ENCODE data around the gene KCTD7. TPM values are rescaled to one million over a fixed set of nuclear protein-coding genes. Genes with fewer than 3 reads are reported as not detected.
A peak's percentile ranks its signal among the peaks of the same experiment; 100 is the strongest.
"Not testable (repeated sequence)": the region's sequence is repeated elsewhere in the genome, so short reads cannot be mapped to it uniquely, and the experiment has no call there.

The KCTD7 gene
- total and polyA plus RNA-seq, 10 of the 15 experiments (the other 5 are each of a cell fraction or from before 2014, with no cell fraction given): 1.6 to 18.0 (median 9.4) TPM

- SMC1A ChIA-PET (ENCODE audit: uncharacterized antibody, unreplicated experiment); H3K9ac ChIP-seq (ENCODE audit: control insufficient read depth, insufficient read depth, low read length); RAD21 ChIA-PET (ENCODE audit: unreplicated experiment); CTCF ChIA-PET; in situ Hi-C loops (cut with MboI); H4K20me1 ChIP-seq (ENCODE audit: control insufficient read depth, insufficient read depth); DNase-seq (ENCODE audit: low read depth, low spot score); FAIRE-seq; H3K27ac ChIP-seq (ENCODE audit: control insufficient read depth, insufficient read depth); H3K9me3 ChIP-seq (replicated peaks; ENCODE audit: control insufficient read depth, insufficient read depth, low read length); H3K4me2 ChIP-seq (ENCODE audit: control insufficient read depth, insufficient read depth); BruUV-seq (replicated peaks); H3K4me1 ChIP-seq (ENCODE audit: control insufficient read depth, insufficient read depth, low read length); H3K4me3 ChIP-seq; H3K27me3 ChIP-seq (replicated peaks in 1 of 2; ENCODE audit: control insufficient read depth in 2 of 2, insufficient read depth in 2 of 2, low read length in 1 of 2); ATAC-seq; H3K36me3 ChIP-seq (ENCODE audit: control insufficient read depth in 2 of 2, insufficient read depth in 2 of 2, low read length in 1 of 2); H2AFZ ChIP-seq (ENCODE audit: control insufficient read depth, low read depth, low read length): not testable (repeated sequence)
- POLR2A ChIA-PET: interaction anchor here (1.5 kb wide), 1 partner anchor 24 kb away, joined by 7 read pairs; no protein-coding TSS in a partner anchor
- WGBS (ENCODE audit: insufficient coverage, insufficient replicate concordance, low lambda C conversion rate, missing lambda C conversion rate): 96% methylated on average over 6 of the region's 6 CpGs
- H3K79me2 ChIP-seq (ENCODE audit: control insufficient read depth, insufficient read depth, low read length): peaks cover 25% of the 10 kb centered on the region
- intact Hi-C loops (cut with micrococcal nuclease; ENCODE audit: unreplicated experiment): loop anchor here (10.0 kb wide), 2 partner anchors 94 to 194 kb away; partner anchors contain the start of gene RABGEF1
These were observed 22.3 kb downstream of the KCTD7 start for GRCh38 chr7:66651026-66651425.

- ATAC-seq; H3K9me3 ChIP-seq (replicated peaks; ENCODE audit: control insufficient read depth, insufficient read depth, low read length); FAIRE-seq; H3K4me1 ChIP-seq (ENCODE audit: control insufficient read depth, insufficient read depth, low read length); H3K36me3 ChIP-seq (ENCODE audit: control insufficient read depth in 2 of 2, insufficient read depth in 2 of 2, low read length in 1 of 2); H3K27me3 ChIP-seq (replicated peaks in 1 of 2; ENCODE audit: control insufficient read depth in 2 of 2, insufficient read depth in 2 of 2, low read length in 1 of 2); H4K20me1 ChIP-seq (ENCODE audit: control insufficient read depth, insufficient read depth); in situ Hi-C loops (cut with MboI); DNase-seq (ENCODE audit: low read depth, low spot score): not testable (repeated sequence)
- 2% methylated on average over 41 of the region's 41 CpGs for WGBS (ENCODE audit: insufficient coverage, insufficient replicate concordance, low lambda C conversion rate, missing lambda C conversion rate)
- CTCF ChIA-PET: interaction anchor here (0.6 to 1.5 kb wide), 3 partner anchors 17 to 52 kb away, joined by 3 to 4 read pairs (median 3); no protein-coding TSS in a partner anchor
- Histone ChIP-seq H3K27ac (ENCODE audit: control insufficient read depth, insufficient read depth) (peak overlapping the region; percentile 98), H3K4me3 (peak overlapping the region; percentile 87), H3K4me2 (ENCODE audit: control insufficient read depth, insufficient read depth) (peak overlapping the region; percentile 36), H2AFZ (ENCODE audit: control insufficient read depth, low read depth, low read length) (peak overlapping the region; percentile 87), H3K79me2 (ENCODE audit: control insufficient read depth, insufficient read depth, low read length) (peaks cover 25% of the 10 kb centered on the region), H3K9ac (ENCODE audit: control insufficient read depth, insufficient read depth, low read length) (peak overlapping the region; percentile 95)
- RAD21 ChIA-PET (ENCODE audit: unreplicated experiment): interaction anchor here (1.0 to 2.8 kb wide), 6 partner anchors 18 to 93 kb away, joined by 3 to 12 read pairs (median 4); partner anchors contain the start of gene RABGEF1
- TSS peak; percentile 94 for BruUV-seq (replicated peaks)
- POLR2A ChIA-PET: interaction anchor here (0.6 to 1.9 kb wide), 10 partner anchors 9 to 160 kb away, joined by 3 to 9 read pairs (median 4); partner anchors contain the start of genes KCTD7 and RABGEF1
- intact Hi-C loops (cut with micrococcal nuclease; ENCODE audit: unreplicated experiment): loop anchor here (2.0 to 10.0 kb wide), 4 partner anchors 27 to 191 kb away; partner anchors contain the start of gene RABGEF1
- SMC1A ChIA-PET (ENCODE audit: uncharacterized antibody, unreplicated experiment): interaction anchor here (0.6 to 1.4 kb wide), 6 partner anchors 11 to 51 kb away, joined by 3 to 6 read pairs (median 4); partner anchors contain the start of gene KCTD7
- 0 out of 2 replicates have a peak, but pooled peaks have one; percentile 46 for TF ChIP-seq LARP7 (IDR thresholded peaks at IDR 0.05)
- 0 out of 2 replicates have a peak, but pooled peaks have one; percentile 15 for TF ChIP-seq ZBED1 (IDR thresholded peaks at IDR 0.05; ENCODE audit: borderline replicate concordance)
- peak; percentile 35 for TF ChIP-seq NKRF (conservative IDR thresholded peaks at IDR 0.05)
- 0 out of 2 replicates have a peak, but pooled peaks have one; percentile 45 for TF ChIP-seq NBN (IDR thresholded peaks at IDR 0.05)
- TF ChIP-seq CBX5 (IDR thresholded peaks at IDR 0.05; ENCODE audit: low read depth): 0 out of 2 replicates have a peak, but pooled peaks have one; percentile 27
- 0 out of 2 replicates have a peak, but pooled peaks have one; percentile 68 for TF ChIP-seq CBFB (IDR thresholded peaks at IDR 0.05; ENCODE audit: low read depth)
- TF ChIP-seq MLLT1 (IDR thresholded peaks at IDR 0.05): peak; percentile 48; the same call in 1 of the 2 replicates
- peak; percentile 50 for TF ChIP-seq SMAD1 (IDR thresholded peaks at IDR 0.05; ENCODE audit: low read depth, partially characterized antibody)
- peak in 1 of 2 experiments; percentile 29; a peak in 2 of 4 replicates for TF ChIP-seq IKZF2 (IDR thresholded peaks at IDR 0.05)
- peak in 2 of 3 experiments; percentile 16 to 28; a peak in 2 of 6 replicates for TF ChIP-seq CTCF (IDR thresholded peaks at IDR 0.05 in 2 of 3, conservative IDR thresholded peaks at IDR 0.05 in 1 of 3; ENCODE audit: control insufficient read depth in 2 of 3, extremely low read depth in 1 of 3, insufficient read depth in 1 of 3, low read depth in 3 of 3, low read length in 3 of 3)
These were observed 25.1 kb downstream of the KCTD7 start for GRCh38 chr7:66653719-66654274.
